Measurements from ENCODE around the gene MEX3C.
A peak's percentile ranks its signal among the peaks of the same experiment; 100 is the strongest.

Gene MEX3C

GRCh38 chr18:51191128-51191717, 6.3 kb downstream of the MEX3C start:
- no peak for DNase-seq

GRCh38 chr18:51190000-51190399, 7.5 kb downstream of the MEX3C start:
- DNase-seq: no peak

GRCh38 chr18:51188024-51188701, 9.3 kb downstream of the MEX3C start:
- DNase-seq: no peak

GRCh38 chr18:51185075-51185474, 12.4 kb downstream of the MEX3C start:
- peak; percentile 37 for DNase-seq

GRCh38 chr18:51184091-51184457, 13.4 kb downstream of the MEX3C start:
- no peak for DNase-seq

- no peak for DNase-seq
Measured at GRCh38 chr18:51183372-51184090, 13.9 kb downstream of the MEX3C start.

GRCh38 chr18:51182824-51183223, 14.7 kb downstream of the MEX3C start:
- DNase-seq: no peak

GRCh38 chr18:51171625-51172259, 25.7 kb downstream of the MEX3C start:
- no peak for DNase-seq

GRCh38 chr18:51171223-51171622, 26.3 kb downstream of the MEX3C start:
- no peak for DNase-seq

- no peak for DNase-seq
Measured at GRCh38 chr18:51170664-51171063, 26.8 kb downstream of the MEX3C start.

- no peak for DNase-seq
Measured at GRCh38 chr18:51169731-51170130, 27.8 kb downstream of the MEX3C start.

- DNase-seq: no peak
Measured at GRCh38 chr18:51168960-51169662, 28.4 kb downstream of the MEX3C start.

- DNase-seq: no peak
Measured at GRCh38 chr18:51168026-51168742, 29.3 kb downstream of the MEX3C start.

GRCh38 chr18:51165296-51165695, 32.2 kb downstream of the MEX3C start:
- DNase-seq: no peak

- no peak for DNase-seq
Measured at GRCh38 chr18:51164761-51165281, 32.7 kb downstream of the MEX3C start.

- DNase-seq: no peak
Measured at GRCh38 chr18:51164342-51164741, 33.1 kb downstream of the MEX3C start.

- DNase-seq: no peak
Measured at GRCh38 chr18:51163543-51163942, 33.9 kb downstream of the MEX3C start.

- no peak for DNase-seq
Measured at GRCh38 chr18:51162617-51163016, 34.9 kb downstream of the MEX3C start.

GRCh38 chr18:51160646-51161045, 36.8 kb downstream of the MEX3C start:
- DNase-seq: no peak

GRCh38 chr18:51157215-51157614, 40.3 kb downstream of the MEX3C start:
- no peak for DNase-seq

- no peak for DNase-seq
Measured at GRCh38 chr18:51154431-51155063, 42.9 kb downstream of the MEX3C start.

Measured in EL (cell line).